Aorta (tissue), 5 donors: ENCODE results near the gene LMBR1. TPM values are rescaled to one million over a fixed set of nuclear protein-coding genes. Genes with fewer than 3 reads are reported as not detected.
"Not testable (repeated sequence)": the region's sequence is repeated elsewhere in the genome, so short reads cannot be mapped to it uniquely, and the experiment has no call there.

Source experiments
- ATAC-seq: fragments of 200-7000 bp; cut with Tn5 transposase; one replicate; pipeline ENCODE4 v1.9.1; 2022; ENCODE audit warnings: moderate library complexity; ENCODE audit not compliant: low FRiP score
- DNase-seq, 2 donors: peaks; one replicate each; pipeline ENCODE4 v3.0.0-alpha.2; 2020
- H3K27ac ChIP-seq, 2 donors: one replicate each; pipeline ENCODE4 v1.5.1; 2013; ENCODE audit warnings: low read length in 2 of 2, mild to moderate bottlenecking in 2 of 2, moderate library complexity in 2 of 2, control low read depth in 1 of 2, inconsistent platforms in 1 of 2, low read depth in 1 of 2
- H3K27me3 ChIP-seq, 2 donors: one replicate each; pipeline ENCODE4 v1.6.1; 2013; ENCODE audit warnings: control low read depth in 1 of 2, low read length in 1 of 2, mild to moderate bottlenecking in 1 of 2, moderate library complexity in 1 of 2; ENCODE audit not compliant: insufficient read depth in 2 of 2, control insufficient read depth in 1 of 2
- H3K36me3 ChIP-seq, 2 donors: one replicate each; pipeline ENCODE4 v1.6.1; 2013; ENCODE audit warnings: control low read depth in 1 of 2, low read length in 1 of 2, mild to moderate bottlenecking in 1 of 2; ENCODE audit not compliant: insufficient read depth in 2 of 2, control insufficient read depth in 1 of 2
- H3K4me1 ChIP-seq, 2 donors: one replicate each; pipeline ENCODE4 v1.6.1; 2013; ENCODE audit warnings: low read length in 2 of 2, control low read depth in 1 of 2, mild to moderate bottlenecking in 1 of 2, moderate library complexity in 1 of 2; ENCODE audit not compliant: insufficient read depth in 2 of 2, control insufficient read depth in 1 of 2
- H3K4me3 ChIP-seq, 2 donors: one replicate each; pipeline ENCODE4 v1.5.1; 2013; ENCODE audit warnings: low read length in 2 of 2, control low read depth in 1 of 2, mild to moderate bottlenecking in 1 of 2
- H3K9me3 ChIP-seq: one replicate; pipeline ENCODE4 v1.6.1; 2013; ENCODE audit warnings: mild to moderate bottlenecking, low read length; ENCODE audit not compliant: control insufficient read depth
- WGBS, 2 donors: extraction: QIAGEN DNeasy Blood & Tissue Kit; methylation state at CpG; one replicate each; pipeline ENCODE4 v1.1.7; 2013; 5-methylcytosine and 5-hydroxymethylcytosine counted together
- intact Hi-C, 2 donors: fragments of 100-400 bp; cut with DNase I; formaldehyde crosslinking; loops; one replicate each; pipeline versions ENCODE4 v1.14.2 to v1.15.0; 2022
- polyA plus RNA-seq, 2 donors: library from polyadenylated mRNA; stranded (reverse); fragments of 200-250 nt; gene quantifications; one replicate each; pipeline ENCODE4 v1.2.3, GENCODE V29; 2013
- total RNA-seq, 2 donors: library from RNA; stranded (reverse); fragmentation: NEBNext Ultra II Directional; extraction: Animal tissue kit (Norgen Biotek cat#: 25700); gene quantifications; one replicate each; pipeline ENCODE4 v1.2.1, GENCODE V29; 2021
- donor health status: healthy with polysubstance abuse.
- donor health status: Bipolar disorder and iron deficiency.
- donor health status: DM: no; HTN: no; CAD: no.
- donor health status: DM: no; HTN: no; CAD: no.
- donor health status: DM: yes; HTN: yes; CAD: no.

The LMBR1 gene
- total and polyA plus RNA-seq, 4 donors: 9.5 to 63.8 (median 36.5) TPM

DNA sequence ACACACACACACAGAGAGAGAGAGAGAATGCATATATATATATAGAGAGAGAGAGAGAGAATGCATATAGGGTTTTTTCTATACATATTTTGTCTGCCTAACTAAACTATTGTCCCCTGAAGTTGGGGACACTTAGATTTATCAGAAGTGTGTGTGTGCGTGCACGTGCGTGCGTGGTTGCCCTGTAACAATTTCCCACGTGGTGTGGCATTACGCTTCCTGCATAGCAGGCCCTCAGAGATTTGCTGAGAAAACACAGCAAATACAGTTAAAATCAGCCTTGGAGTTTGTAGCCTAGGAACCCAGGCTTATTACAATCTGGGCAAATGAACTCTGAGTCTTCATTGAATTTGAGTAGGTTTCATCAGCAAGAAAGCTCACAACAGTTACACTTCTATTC is 237.7 kb downstream of the LMBR1 start:
- Histone ChIP-seq H3K4me3 (no peak overlapping the region), H3K36me3 (no peaks in the 10 kb centered on the region), H3K4me1 (no peaks in the 10 kb centered on the region), H3K27ac (no peak overlapping the region), H3K9me3 (peaks cover 4% of the 10 kb centered on the region), H3K27me3 (no peaks in the 10 kb centered on the region)
- 61 to 68% methylated on average over 6 of the region's 6 CpGs for WGBS, 2 donors
- intact Hi-C loops: no loop called here
- ATAC-seq: no peak
- no peak for DNase-seq

DNA sequence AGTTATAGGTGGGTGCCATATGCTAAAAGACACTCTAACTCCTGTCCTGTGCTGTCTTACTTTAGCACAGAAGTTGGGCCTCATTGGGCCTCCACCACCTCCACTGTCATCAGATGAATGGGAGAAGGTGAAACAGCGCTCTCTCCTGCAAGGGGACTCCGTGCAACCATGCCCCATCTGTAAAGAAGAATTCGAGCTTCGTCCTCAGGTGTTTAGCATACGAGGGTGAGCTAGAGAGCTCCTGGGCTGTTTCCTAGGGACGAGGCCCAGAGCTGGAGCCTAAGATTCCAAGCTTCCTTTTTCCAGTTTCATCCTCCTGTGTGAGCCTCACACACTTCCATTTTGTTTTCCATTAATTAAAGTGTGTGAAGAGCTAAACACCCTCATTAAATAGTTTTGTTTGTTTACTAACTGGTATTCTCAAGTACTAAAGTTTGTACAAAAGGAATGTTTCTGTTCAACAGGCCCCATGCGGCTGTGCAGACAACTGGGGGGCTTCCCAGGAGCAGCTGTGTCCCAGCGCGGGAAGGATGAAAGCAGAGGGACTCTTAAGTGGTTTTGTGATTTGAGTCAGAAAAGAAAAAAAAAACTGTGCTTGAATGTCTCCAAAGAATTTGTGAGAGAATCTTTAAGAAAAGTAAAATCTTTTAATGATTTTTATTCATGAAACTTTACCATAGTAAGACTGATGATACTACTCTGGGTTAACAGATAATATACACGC is 238.3 kb downstream of the LMBR1 start:
- no peaks in the 10 kb centered on the region for H3K36me3 ChIP-seq
- peaks cover 4% of the 10 kb centered on the region for H3K9me3 ChIP-seq
- no peaks in the 10 kb centered on the region for H3K4me1 ChIP-seq
- no peak overlapping the region for H3K27ac ChIP-seq
- 85 to 86% methylated on average over 10 of the region's 10 CpGs for WGBS, 2 donors
- no peak overlapping the region for H3K4me3 ChIP-seq
- no peaks in the 10 kb centered on the region for H3K27me3 ChIP-seq
- ATAC-seq: no peak
- no peak for DNase-seq
- intact Hi-C loops: no loop called here

DNA sequence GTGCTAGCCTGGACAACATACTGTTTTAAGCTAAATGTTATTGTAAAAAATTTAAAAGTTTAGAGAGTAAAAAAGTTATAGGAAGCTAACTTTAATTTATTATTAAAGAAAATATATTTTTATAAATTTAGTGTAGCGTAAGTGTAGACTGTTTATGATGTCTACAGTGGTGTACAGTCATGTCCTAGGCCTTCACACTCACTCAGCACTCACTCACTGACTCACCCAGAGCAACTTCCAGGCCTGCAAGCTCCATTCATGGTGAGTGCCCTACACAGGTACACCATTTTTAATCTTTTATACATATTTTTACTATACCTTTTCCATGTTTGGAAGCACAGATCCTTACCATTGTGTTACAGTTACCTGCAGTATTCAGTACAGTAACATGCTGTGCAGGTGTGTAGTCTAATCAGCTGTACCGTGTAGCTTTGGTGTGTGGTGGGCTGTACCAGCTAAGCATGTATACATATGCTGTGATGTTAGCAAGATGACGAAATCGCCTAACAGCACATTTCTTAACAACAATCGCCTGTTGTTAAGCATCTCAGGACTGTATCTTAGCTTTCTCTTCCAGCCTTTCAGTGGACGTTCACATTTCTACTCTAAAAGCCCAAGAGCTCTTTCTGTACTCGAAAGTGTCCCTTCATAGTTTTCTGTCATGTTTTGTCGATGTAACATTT is 240.0 kb downstream of the LMBR1 start:
- Histone ChIP-seq H3K27ac (no peak overlapping the region), H3K27me3 (no peaks in the 10 kb centered on the region), H3K9me3 (peaks cover 4% of the 10 kb centered on the region), H3K4me1 (no peaks in the 10 kb centered on the region), H3K36me3 (no peaks in the 10 kb centered on the region), H3K4me3 (no peak overlapping the region)
- DNase-seq: no peak
- WGBS, 2 donors: 93% methylated on average over 8 of the region's 8 CpGs
- intact Hi-C loops: no loop called here
- ATAC-seq: no peak

DNA sequence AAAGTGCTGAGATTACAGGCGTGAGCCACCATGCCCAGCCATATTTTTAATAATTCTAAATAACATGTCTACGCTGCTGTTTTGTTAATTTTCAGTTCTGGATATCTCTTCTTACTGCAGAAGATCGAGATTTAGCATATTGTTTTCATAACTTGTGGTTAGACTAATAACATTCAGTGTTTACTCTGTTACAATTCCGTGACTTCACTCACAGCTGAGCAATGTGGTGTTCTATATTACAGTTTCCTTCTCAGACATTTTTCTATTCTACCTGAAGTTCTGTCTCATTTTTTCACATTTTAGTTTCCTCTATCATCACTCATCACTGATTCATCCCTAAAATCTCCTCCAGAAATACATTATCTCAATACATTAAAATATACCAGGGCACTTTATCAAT is 241.5 kb downstream of the LMBR1 start:
- ATAC-seq: no peak
- intact Hi-C loops: no loop called here
- no peaks in the 10 kb centered on the region for H3K4me1 ChIP-seq
- no peaks in the 10 kb centered on the region for H3K36me3 ChIP-seq
- no peak overlapping the region for H3K27ac ChIP-seq
- WGBS, 2 donors: 78 to 80% methylated on average over 4 of the region's 4 CpGs
- peaks cover 4% of the 10 kb centered on the region for H3K9me3 ChIP-seq
- no peak overlapping the region for H3K4me3 ChIP-seq
- no peak for DNase-seq
- H3K27me3 ChIP-seq: no peaks in the 10 kb centered on the region

DNA sequence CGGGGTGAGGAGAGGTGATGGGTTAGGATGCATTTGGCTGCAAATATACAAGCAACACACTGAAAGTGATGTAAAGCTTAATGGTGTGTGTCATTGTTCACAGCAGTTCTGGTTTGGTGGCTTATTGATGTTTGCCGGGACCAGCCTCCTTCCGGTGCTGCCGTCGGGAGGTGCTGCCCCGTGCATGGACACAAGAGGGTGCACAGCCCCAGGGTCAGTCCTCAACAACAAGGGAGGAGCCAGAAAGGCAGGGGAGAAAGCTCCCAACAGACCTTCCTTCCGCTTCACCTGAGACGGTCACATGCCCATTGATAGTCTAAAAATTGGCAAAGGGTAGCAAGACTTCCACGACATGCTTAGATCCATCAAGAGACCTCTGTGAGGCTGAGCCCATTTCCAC is 242.9 kb downstream of the LMBR1 start:
- no peaks in the 10 kb centered on the region for H3K27me3 ChIP-seq

DNA sequence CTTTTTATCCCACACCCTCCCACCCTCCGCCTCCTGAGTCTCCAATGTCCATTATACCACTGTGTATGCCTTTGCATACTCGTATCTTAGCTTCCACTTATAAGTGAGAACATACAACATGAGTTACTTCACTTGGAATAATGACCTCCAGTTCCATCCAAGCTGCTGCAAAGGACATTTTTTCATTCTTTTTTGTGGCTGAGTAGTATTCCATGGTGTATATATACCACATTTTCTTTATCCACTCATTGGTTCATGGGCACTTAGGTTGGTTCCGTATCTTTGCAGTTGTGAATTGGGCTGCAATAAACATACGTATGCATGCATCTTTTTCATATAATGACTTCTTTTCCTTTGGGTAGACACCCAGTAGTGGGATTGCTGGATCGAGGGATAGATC is 245.7 kb downstream of the LMBR1 start:
- H3K4me3 ChIP-seq, DNase-seq, intact Hi-C loops, H3K4me1 ChIP-seq, H3K27me3 ChIP-seq, H3K36me3 ChIP-seq, H3K27ac ChIP-seq, ATAC-seq, H3K9me3 ChIP-seq: not testable (repeated sequence)
- 92 to 94% methylated on average over 5 of the region's 5 CpGs for WGBS, 2 donors

More for the DNA sequence above, 242.9 kb downstream of the LMBR1 start:
- DNase-seq (no peak), ATAC-seq (no peak)
- H3K4me1 ChIP-seq: no peaks in the 10 kb centered on the region
- peaks cover 4% of the 10 kb centered on the region for H3K9me3 ChIP-seq
- H3K36me3 ChIP-seq: no peaks in the 10 kb centered on the region
- 66 to 72% methylated on average over 9 of the region's 9 CpGs for WGBS, 2 donors
- H3K27ac ChIP-seq: no peak overlapping the region
- intact Hi-C loops: no loop called here
- H3K4me3 ChIP-seq: no peak overlapping the region

DNA sequence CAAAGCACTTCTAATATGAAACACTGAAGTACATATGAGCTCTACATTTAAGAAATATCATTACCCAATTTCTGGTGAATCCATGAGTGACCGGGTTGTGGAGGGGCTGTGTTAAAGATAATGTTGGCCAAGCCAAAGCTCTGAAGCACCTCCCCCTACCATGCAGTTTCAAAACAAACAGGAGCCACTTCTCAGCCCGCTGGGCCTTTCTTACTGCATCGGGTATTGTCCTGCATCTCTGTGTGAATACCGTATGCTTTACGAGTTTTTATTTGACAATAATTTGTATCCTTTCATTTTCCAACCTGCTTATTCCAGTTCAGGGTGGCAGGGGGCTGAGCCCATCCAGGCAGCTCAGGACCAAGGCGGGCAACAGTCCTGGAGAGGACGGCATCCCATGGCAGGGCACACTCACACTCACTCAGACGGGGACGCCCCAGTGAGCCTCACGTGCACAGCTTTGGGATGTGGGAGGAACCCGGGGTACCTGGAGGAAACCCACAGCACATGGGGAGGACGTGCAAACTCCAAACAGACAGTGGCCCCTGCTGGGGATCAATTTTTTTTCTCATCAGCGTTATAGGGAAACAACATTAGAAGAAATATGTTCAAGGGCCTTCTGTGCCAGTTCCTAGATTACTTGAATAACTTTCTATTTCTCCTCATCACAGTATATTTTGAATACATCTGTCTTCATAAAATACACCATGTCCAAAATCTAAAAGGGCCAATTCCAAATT is 250.5 kb downstream of the LMBR1 start:
- Histone ChIP-seq H3K36me3 (no peaks in the 10 kb centered on the region), H3K9me3 (peaks cover 2% of the 10 kb centered on the region), H3K27me3 (no peaks in the 10 kb centered on the region), H3K27ac (no peak overlapping the region), H3K4me1 (no peaks in the 10 kb centered on the region), H3K4me3 (no peak overlapping the region)
- intact Hi-C loops: no loop called here
- ATAC-seq (no peak), DNase-seq (no peak)
- WGBS, 2 donors: 80 to 84% methylated on average over 13 of the region's 13 CpGs

DNA sequence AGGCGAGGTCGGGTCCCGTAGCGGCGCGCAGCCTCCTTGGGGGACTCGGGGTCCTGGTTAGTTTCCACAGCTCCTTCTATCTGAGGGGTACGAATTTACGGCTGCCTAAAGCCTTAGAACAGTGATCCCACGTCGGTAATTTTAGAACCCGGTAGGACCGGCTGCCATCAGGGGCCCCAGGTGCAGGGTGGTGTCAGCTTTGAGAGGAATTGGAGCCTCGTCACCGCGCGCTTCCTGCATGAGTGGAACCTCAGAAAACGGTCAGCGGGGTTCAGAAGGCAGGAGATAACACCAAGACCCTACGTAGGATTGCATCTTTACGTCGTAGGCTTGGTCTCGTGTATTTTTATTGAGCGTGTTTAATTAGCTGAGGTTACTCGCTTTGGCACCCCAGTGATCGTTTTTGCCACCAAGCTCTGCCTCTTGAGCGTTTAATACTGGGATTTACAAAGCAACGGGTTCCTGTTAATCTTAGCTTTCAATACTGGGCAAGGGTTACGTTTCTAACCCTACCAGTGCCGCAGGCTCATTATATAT is 252.0 kb downstream of the LMBR1 start:
- 8% methylated on average over 30 of the region's 30 CpGs for whole genome bisulfite sequencing, 2 donors
- Histone ChIP-seq H3K4me3 (peak overlapping the region; percentile 27 to 33), H3K36me3 (no peaks in the 10 kb centered on the region), H3K27me3 (no peaks in the 10 kb centered on the region), H3K4me1 (no peaks in the 10 kb centered on the region), H3K9me3 (peaks cover 2% of the 10 kb centered on the region), H3K27ac (no peak overlapping the region)
- intact Hi-C loops: no loop called here
- ATAC-seq (no peak), DNase-seq (no peak)
